CD14-positive monocyte (primary cell): ENCODE results near the gene RANBP17. TPM values are rescaled to one million over a fixed set of nuclear protein-coding genes. Genes with fewer than 3 reads are reported as not detected.

Experiments
- DNase-seq, 3 donors: peaks; one replicate each; pipeline ENCODE4 v3.0.0-alpha.2; 2011 to 2022
- H2AFZ ChIP-seq: 2 replicates; pipeline ENCODE4 v1.6.0; 2012; ENCODE audit warnings: mild to moderate bottlenecking, low read depth, low read length, inconsistent platforms; ENCODE audit not compliant: insufficient read depth, poor library complexity, severe bottlenecking
- H3K27ac ChIP-seq, 2 donors: 1 replicate in 1 of 2; 2 replicates in 1 of 2; pipeline ENCODE4 v1.5.1; 2012 to 2013; ENCODE audit warnings: low read length in 2 of 2, control low read depth in 1 of 2, inconsistent platforms in 1 of 2, low read depth in 1 of 2, mild to moderate bottlenecking in 1 of 2
- H3K27me3 ChIP-seq, 2 donors: one replicate each; pipeline versions ENCODE4 v1.6.0 to v1.6.1; 2011 to 2013; ENCODE audit warnings: low read length in 2 of 2; ENCODE audit not compliant: control insufficient read depth in 2 of 2, insufficient read depth in 2 of 2
- H3K36me3 ChIP-seq, 2 donors: replicated peaks in 1 of 2; 1 replicate in 1 of 2; 2 replicates in 1 of 2; pipeline versions ENCODE4 v1.5.1 to v1.6.1; 2012 to 2013; ENCODE audit warnings: low read length in 2 of 2, control low read depth in 1 of 2, inconsistent platforms in 1 of 2, mild to moderate bottlenecking in 1 of 2; ENCODE audit not compliant: insufficient read depth in 2 of 2, control insufficient read depth in 1 of 2
- H3K4me1 ChIP-seq, 2 donors: 1 replicate in 1 of 2; 2 replicates in 1 of 2; pipeline versions ENCODE4 v1.5.1 to v1.6.1; 2012 to 2013; ENCODE audit warnings: low read length in 2 of 2, control low read depth in 1 of 2, inconsistent platforms in 1 of 2, mild to moderate bottlenecking in 1 of 2, moderate library complexity in 1 of 2; ENCODE audit not compliant: insufficient read depth in 2 of 2, control insufficient read depth in 1 of 2
- H3K4me2 ChIP-seq: replicated peaks from 2 replicates; pipeline ENCODE3; 2012; ENCODE audit warnings: low read length, moderate library complexity, mild to moderate bottlenecking; ENCODE audit not compliant: poor library complexity, severe bottlenecking; ENCODE audit errors: extremely low read depth
- H3K4me3 ChIP-seq, 3 experiments: fragments of 200-600 bp in 1 of 3; sonication (generic) in 1 of 3; replicated peaks in 1 of 3; 1 replicate in 2 of 3; 2 replicates in 1 of 3; pipeline ENCODE4 v1.5.1; 2011 to 2013; ENCODE audit warnings: low read length in 3 of 3, mild to moderate bottlenecking in 3 of 3, control low read depth in 2 of 3, low read depth in 2 of 3, inconsistent platforms in 1 of 3, moderate library complexity in 1 of 3
- H3K79me2 ChIP-seq: 2 replicates; pipeline ENCODE4 v1.6.0; 2012; ENCODE audit warnings: mild to moderate bottlenecking, control low read depth, inconsistent platforms, low read length, moderate library complexity; ENCODE audit not compliant: insufficient read depth
- H3K9ac ChIP-seq: 2 replicates; pipeline ENCODE4 v1.6.0; 2017; ENCODE audit warnings: low read length, mild to moderate bottlenecking; ENCODE audit not compliant: insufficient read depth, poor library complexity, severe bottlenecking
- H3K9me3 ChIP-seq, 2 donors: replicated peaks in 1 of 2; 1 replicate in 1 of 2; 2 replicates in 1 of 2; pipeline versions ENCODE4 v1.5.1 to v1.6.1; 2012 to 2013; ENCODE audit warnings: low read length in 2 of 2, control low read depth in 1 of 2; ENCODE audit not compliant: control insufficient read depth in 1 of 2, insufficient read depth in 1 of 2
- H4K20me1 ChIP-seq: 2 replicates; pipeline ENCODE4 v1.6.0; 2012; ENCODE audit warnings: mild to moderate bottlenecking, low read length, control low read depth, moderate library complexity; ENCODE audit not compliant: insufficient read depth
- H3K27ac Mint-ChIP-seq, 7 donors: one replicate each; pipeline ENCODE4 v1.8.0; 2020; ENCODE audit warnings: mild to moderate bottlenecking in 7 of 7, mixed read lengths in 7 of 7, moderate library complexity in 6 of 7, inconsistent platforms in 2 of 7
- H3K27me3 Mint-ChIP-seq, 3 donors: one replicate each; pipeline ENCODE4 v1.8.0; 2021 to 2022; ENCODE audit warnings: low read depth in 3 of 3, mild to moderate bottlenecking in 3 of 3, mixed read lengths in 3 of 3, moderate library complexity in 3 of 3, inconsistent platforms in 1 of 3
- H3K36me3 Mint-ChIP-seq, 2 donors: one replicate each; pipeline ENCODE4 v1.8.0; 2020; ENCODE audit warnings: mixed read lengths in 2 of 2, inconsistent platforms in 1 of 2, mild to moderate bottlenecking in 1 of 2
- H3K4me1 Mint-ChIP-seq: one replicate; pipeline ENCODE4 v1.8.0; 2020; ENCODE audit warnings: mild to moderate bottlenecking, mixed read lengths
- H3K4me3 Mint-ChIP-seq, 2 donors: one replicate each; pipeline ENCODE4 v1.8.0; 2020; ENCODE audit warnings: mild to moderate bottlenecking in 2 of 2, mixed read lengths in 2 of 2, moderate library complexity in 1 of 2
- H3K9me3 Mint-ChIP-seq, 7 donors: one replicate each; pipeline ENCODE4 v1.8.0; 2020 to 2022; ENCODE audit warnings: mixed read lengths in 7 of 7, mild to moderate bottlenecking in 6 of 7, moderate library complexity in 6 of 7, inconsistent platforms in 2 of 7
- WGBS: methylation state at CpG from one replicate; pipeline ENCODE4 v1.1.5; 2013; ENCODE audit warnings: missing lambda C conversion rate; ENCODE audit not compliant: insufficient coverage; 5-methylcytosine and 5-hydroxymethylcytosine counted together
- intact Hi-C, 2 donors: fragments of 100-400 bp; cut with micrococcal nuclease; formaldehyde crosslinking; loops; one replicate each; pipeline versions ENCODE4 v1.15.0 to v1.15.1; 2023
- polyA plus RNA-seq, 3 donors: library from polyadenylated mRNA; depleted of rRNA in 1 of 3; unstranded in 2 of 3; stranded (reverse) in 1 of 3; fragments of 300-500 nt in 2 of 3; fragments of >200 nt in 1 of 3; fragmentation: Illumina TruSeq in 2 of 3; gene quantifications; 1 replicate in 2 of 3; 2 replicates in 1 of 3; pipeline ENCODE4 v1.2.3, GENCODE V29; 2012 to 2021
- TF ChIP-seq, protein P1 (sequence below): fragments of 200-600 bp; IDR thresholded peaks from one replicate; pipeline ENCODE4 v1.8.0; 2022; ENCODE audit warnings: antibody characterized with exemption, mild to moderate bottlenecking

RANBP17 gene
- polyA plus RNA-seq, 3 donors, result 0.07 to 0.13 TPM; not detected in 1

DNA sequence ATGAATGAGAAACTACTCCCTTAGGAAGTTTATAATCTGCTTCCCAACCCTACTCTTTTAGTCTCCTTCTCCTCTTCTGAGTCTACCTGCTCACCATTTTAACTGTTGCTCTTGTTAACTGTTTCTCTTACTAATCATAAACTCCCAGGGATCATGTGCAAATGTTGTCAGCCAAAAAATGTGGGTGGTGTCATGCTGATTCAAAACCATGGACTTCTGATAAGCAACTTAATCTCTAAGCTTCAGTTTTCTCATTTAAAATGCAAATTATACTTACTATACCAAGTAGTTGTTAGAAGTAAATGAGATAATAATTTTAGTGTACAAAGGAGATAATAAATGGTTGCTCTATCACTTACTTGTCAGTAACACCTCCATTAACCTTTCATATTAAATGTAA is 401.4 kb downstream of the RANBP17 start:
- peaks cover 0 to 3% (median 2%) of the 10 kb centered on the region in 3 donors for H3K27me3 Mint-ChIP-seq
- no peaks in the 10 kb centered on the region for H3K9me3 Mint-ChIP-seq
- Histone ChIP-seq H3K9ac (no peak overlapping the region), H3K4me1 (no peaks in the 10 kb centered on the region), H3K4me2 (no peak overlapping the region), H3K27ac (no peak overlapping the region), H3K9me3 (no peaks in the 10 kb centered on the region), H3K79me2 (no peaks in the 10 kb centered on the region), H3K27me3 (no peaks in the 10 kb centered on the region), H3K36me3 (no peaks in the 10 kb centered on the region), H4K20me1 (no peaks in the 10 kb centered on the region), H3K4me3 (no peak overlapping the region), H2AFZ (no peak overlapping the region)
- H3K4me3 Mint-ChIP-seq, result no peak overlapping the region
- H3K4me1 Mint-ChIP-seq, result no peaks in the 10 kb centered on the region
- TF ChIP-seq, protein P1, sequence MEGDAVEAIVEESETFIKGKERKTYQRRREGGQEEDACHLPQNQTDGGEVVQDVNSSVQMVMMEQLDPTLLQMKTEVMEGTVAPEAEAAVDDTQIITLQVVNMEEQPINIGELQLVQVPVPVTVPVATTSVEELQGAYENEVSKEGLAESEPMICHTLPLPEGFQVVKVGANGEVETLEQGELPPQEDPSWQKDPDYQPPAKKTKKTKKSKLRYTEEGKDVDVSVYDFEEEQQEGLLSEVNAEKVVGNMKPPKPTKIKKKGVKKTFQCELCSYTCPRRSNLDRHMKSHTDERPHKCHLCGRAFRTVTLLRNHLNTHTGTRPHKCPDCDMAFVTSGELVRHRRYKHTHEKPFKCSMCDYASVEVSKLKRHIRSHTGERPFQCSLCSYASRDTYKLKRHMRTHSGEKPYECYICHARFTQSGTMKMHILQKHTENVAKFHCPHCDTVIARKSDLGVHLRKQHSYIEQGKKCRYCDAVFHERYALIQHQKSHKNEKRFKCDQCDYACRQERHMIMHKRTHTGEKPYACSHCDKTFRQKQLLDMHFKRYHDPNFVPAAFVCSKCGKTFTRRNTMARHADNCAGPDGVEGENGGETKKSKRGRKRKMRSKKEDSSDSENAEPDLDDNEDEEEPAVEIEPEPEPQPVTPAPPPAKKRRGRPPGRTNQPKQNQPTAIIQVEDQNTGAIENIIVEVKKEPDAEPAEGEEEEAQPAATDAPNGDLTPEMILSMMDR, result no peak
- intact Hi-C loops, result no loop called here
- H3K27ac Mint-ChIP-seq, result no peak overlapping the region
- no peaks in the 10 kb centered on the region for H3K36me3 Mint-ChIP-seq
- no peak for DNase-seq

DNA sequence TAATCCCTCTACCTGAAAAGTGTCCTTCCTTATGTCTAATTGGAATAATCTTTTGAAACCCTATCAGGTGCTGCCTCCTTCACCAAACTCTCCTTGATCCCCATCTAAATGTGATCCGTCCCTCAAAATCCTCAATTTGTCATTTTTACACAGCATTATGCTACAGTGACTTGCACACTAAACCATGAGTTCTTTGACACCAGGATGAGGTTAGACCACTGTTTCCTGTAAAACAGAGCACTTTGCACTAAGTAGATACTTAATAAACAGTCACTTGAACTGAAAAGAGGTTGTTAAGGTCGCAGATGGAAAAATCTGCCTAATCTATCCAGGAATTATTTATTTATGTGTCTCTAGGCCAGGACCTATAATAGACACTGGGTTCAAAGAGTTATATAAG is 403.0 kb downstream of the RANBP17 start:
- no peaks in the 10 kb centered on the region for H3K9me3 Mint-ChIP-seq
- Histone ChIP-seq H4K20me1 (no peaks in the 10 kb centered on the region), H3K79me2 (no peaks in the 10 kb centered on the region), H3K27ac (no peak overlapping the region), H3K4me1 (no peaks in the 10 kb centered on the region), H3K9ac (no peak overlapping the region), H3K36me3 (no peaks in the 10 kb centered on the region), H3K4me2 (no peak overlapping the region), H3K4me3 (no peak overlapping the region), H3K27me3 (no peaks in the 10 kb centered on the region), H2AFZ (no peak overlapping the region), H3K9me3 (no peaks in the 10 kb centered on the region)
- TF ChIP-seq, protein P1, result no peak
- DNase-seq, result no peak
- H3K27me3 Mint-ChIP-seq, result peaks cover 0 to 3% (median 2%) of the 10 kb centered on the region in 3 donors
- H3K4me3 Mint-ChIP-seq, result no peak overlapping the region
- no peaks in the 10 kb centered on the region for H3K4me1 Mint-ChIP-seq
- 50% methylated on average over 1 of the region's 2 CpGs for WGBS
- intact Hi-C loops, result no loop called here
- H3K36me3 Mint-ChIP-seq, result no peaks in the 10 kb centered on the region
- no peak overlapping the region for H3K27ac Mint-ChIP-seq
